A673 (cell line): ENCODE measurements around the gene PCBP3. TPM values are rescaled to one million over a fixed set of nuclear protein-coding genes. Genes with fewer than 3 reads are reported as not detected.

Source experiments
- BruUV-seq: library from RNA; stranded (reverse); fragments of 400-500 nt; replicated peaks from 2 replicates; lab custom pipeline; 2021; lab: Mats Ljungman, UMichigan
- CTCF ChIA-PET: fragments of 300-600 bp; sonication (Branson Sonifier 250); formaldehyde crosslinking; loops from one replicate; lab custom pipeline; 2022; ENCODE audit warnings: antibody characterized with exemption; lab: Charles Lee
- POLR2A ChIA-PET: fragments of 300-600 bp; sonication (Branson Sonifier 250); formaldehyde crosslinking; loops from one replicate; lab custom pipeline; 2022; ENCODE audit warnings: antibody characterized with exemption; ENCODE audit not compliant: low non-redundant PET; lab: Charles Lee
- DNase-seq: peaks from one replicate; pipeline ENCODE4 v3.0.0-alpha.2; 2015; ENCODE audit warnings: low spot score
- H3K27ac ChIP-seq: fragments of 200-600 bp; sonication (generic); 2 replicates; pipeline ENCODE4 v1.5.1; 2016; ENCODE audit warnings: mixed run types, low read depth, mild to moderate bottlenecking, mixed read lengths, antibody characterized with exemption, low read length; ENCODE audit not compliant: poor library complexity, severe bottlenecking
- H3K27me3 ChIP-seq: fragments of 200-600 bp; sonication (generic); replicated peaks from 2 replicates; pipeline ENCODE4 v1.6.1; 2017; ENCODE audit warnings: mixed run types, low read depth, mild to moderate bottlenecking, mixed read lengths, antibody characterized with exemption, low read length; ENCODE audit not compliant: insufficient read depth, poor library complexity
- H3K36me3 ChIP-seq: fragments of 200-600 bp; sonication (generic); 2 replicates; pipeline ENCODE4 v1.6.1; 2016; ENCODE audit warnings: mixed run types, mild to moderate bottlenecking, mixed read lengths, antibody characterized with exemption, low read length; ENCODE audit not compliant: insufficient read depth, poor library complexity, severe bottlenecking
- H3K4me1 ChIP-seq: fragments of 200-600 bp; sonication (generic); 2 replicates; pipeline ENCODE4 v1.6.1; 2017; ENCODE audit warnings: mixed run types, mild to moderate bottlenecking, mixed read lengths, antibody characterized with exemption, low read length; ENCODE audit not compliant: insufficient read depth, poor library complexity, severe bottlenecking
- H3K4me3 ChIP-seq: fragments of 200-600 bp; sonication (generic); 2 replicates; pipeline ENCODE4 v1.5.1; 2016; ENCODE audit warnings: low read depth, mixed run types, mild to moderate bottlenecking, mixed read lengths, low read length; ENCODE audit not compliant: poor library complexity, severe bottlenecking
- H3K9me3 ChIP-seq: fragments of 200-600 bp; sonication (generic); 2 replicates; pipeline ENCODE4 v1.6.1; 2016; ENCODE audit warnings: mixed run types, low read depth, mild to moderate bottlenecking, mixed read lengths, antibody characterized with exemption, low read length; ENCODE audit not compliant: poor library complexity, severe bottlenecking
- CTCF ChIP-seq: fragments of 300-800, 200-600 bp; sonication (generic); conservative IDR thresholded peaks from 2 replicates; pipeline ENCODE4 v1.5.1; 2017; ENCODE audit warnings: low read depth, mild to moderate bottlenecking, antibody characterized with exemption, low read length, moderate library complexity, mixed read lengths
- EZH2 ChIP-seq: fragments of 200-600 bp; sonication (generic); IDR thresholded peaks from 2 replicates; pipeline ENCODE4 v1.6.1; 2017; ENCODE audit warnings: borderline replicate concordance, low read depth, mild to moderate bottlenecking, mixed read lengths, antibody characterized with exemption, low read length; ENCODE audit not compliant: poor library complexity, severe bottlenecking
- intact Hi-C: fragments of 100-400 bp; cut with micrococcal nuclease; formaldehyde crosslinking; loops from one replicate; pipeline ENCODE4 v1.10.0; 2022; ENCODE audit not compliant: unreplicated experiment
- total RNA-seq: library from RNA; stranded (reverse); gene quantifications from 2 replicates; pipeline ENCODE4 v1.2.3, GENCODE V29; 2021

PCBP3 gene
- total RNA-seq, 1 experiment from 2014 or later = 25.6 TPM

- Histone ChIP-seq H3K27ac (no peak overlapping the region), H3K4me1 (no peaks in the 10 kb centered on the region), H3K27me3 (no peaks in the 10 kb centered on the region), H3K36me3 (no peaks in the 10 kb centered on the region), H3K9me3 (no peaks in the 10 kb centered on the region), H3K4me3 (no peak overlapping the region)
- POLR2A ChIA-PET = no interaction called here
- TF ChIP-seq CTCF (no peak), EZH2 (no peak)
- intact Hi-C loops = no loop called here
- no TSS peak for BruUV-seq
- CTCF ChIA-PET = no interaction called here
- no peak for DNase-seq
These were observed 297.8 kb downstream of the PCBP3 start for GRCh38 chr21:45941338-45941710.

- Histone ChIP-seq H3K27ac (no peak overlapping the region), H3K9me3 (no peaks in the 10 kb centered on the region), H3K4me1 (no peaks in the 10 kb centered on the region), H3K4me3 (no peak overlapping the region), H3K36me3 (no peaks in the 10 kb centered on the region), H3K27me3 (no peaks in the 10 kb centered on the region)
- CTCF ChIA-PET = no interaction called here
- BruUV-seq = no TSS peak
- TF ChIP-seq CTCF (no peak), EZH2 (no peak)
- intact Hi-C loops = no loop called here
- POLR2A ChIA-PET = no interaction called here
- no peak for DNase-seq
These were observed 298.4 kb downstream of the PCBP3 start for GRCh38 chr21:45941717-45942546.

GRCh38 chr21:45942755-45943629 is 299.5 kb downstream of the PCBP3 start:
- intact Hi-C loops = no loop called here
- H3K9me3 ChIP-seq = no peaks in the 10 kb centered on the region
- H3K4me1 ChIP-seq = no peaks in the 10 kb centered on the region
- H3K4me3 ChIP-seq = no peak overlapping the region
- TF ChIP-seq EZH2 = no peak
- no peak for TF ChIP-seq CTCF
- POLR2A ChIA-PET = no interaction called here
- CTCF ChIA-PET = no interaction called here
- DNase-seq = no peak
- no peaks in the 10 kb centered on the region for H3K36me3 ChIP-seq
- H3K27me3 ChIP-seq = no peaks in the 10 kb centered on the region
- no peak overlapping the region for H3K27ac ChIP-seq
- BruUV-seq = no TSS peak
